Loucy (cell line): ENCODE measurements around the gene AMER2.

ENCODE experiments used
- H2AFZ ChIP-seq: fragments of 200-600 bp; sonication (generic); 2 replicates; pipeline ENCODE4 v1.6.0; 2016; ENCODE audit warnings: antibody characterized with exemption, mild to moderate bottlenecking, low read length, moderate library complexity
- H3F3A ChIP-seq: fragments of 200-600 bp; 2 replicates; pipeline ENCODE4 v1.6.0; 2016; ENCODE audit warnings: antibody characterized with exemption, low read depth, mild to moderate bottlenecking
- H3K27me3 ChIP-seq: fragments of 200-600 bp; sonication (generic); 2 replicates; pipeline ENCODE4 v1.6.1; 2014; ENCODE audit warnings: low read length, mild to moderate bottlenecking; ENCODE audit not compliant: insufficient read depth, poor library complexity, severe bottlenecking
- H3K36me3 ChIP-seq: fragments of 200-600 bp; sonication (generic); 2 replicates; pipeline ENCODE4 v1.6.1; 2016; ENCODE audit warnings: low read length; ENCODE audit not compliant: insufficient read depth
- H3K4me1 ChIP-seq: fragments of 200-600 bp; sonication (generic); 2 replicates; pipeline ENCODE4 v1.5.1; 2014; ENCODE audit warnings: low read length, mild to moderate bottlenecking; ENCODE audit not compliant: insufficient read depth, poor library complexity, severe bottlenecking
- H3K4me2 ChIP-seq: fragments of 200-600 bp; sonication (generic); 2 replicates; pipeline ENCODE4 v1.6.0; 2014; ENCODE audit warnings: antibody characterized with exemption, low read length, low read depth, mild to moderate bottlenecking; ENCODE audit not compliant: poor library complexity, severe bottlenecking
- H3K4me3 ChIP-seq: fragments of 200-600 bp; sonication (generic); 2 replicates; pipeline ENCODE4 v1.5.1; 2014; ENCODE audit warnings: low read length, mild to moderate bottlenecking, mixed read lengths; ENCODE audit not compliant: poor library complexity, severe bottlenecking
- H3K79me2 ChIP-seq: fragments of 200-600 bp; sonication (generic); 2 replicates; pipeline ENCODE4 v1.6.1; 2014; ENCODE audit warnings: low read length; ENCODE audit not compliant: insufficient read depth
- H3K9ac ChIP-seq: fragments of 200-600 bp; sonication (generic); 2 replicates; pipeline ENCODE4 v1.6.0; 2014; ENCODE audit warnings: mild to moderate bottlenecking, low read depth, low read length, moderate library complexity; ENCODE audit not compliant: poor library complexity, severe bottlenecking
- H3K9me2 ChIP-seq: fragments of 200-600 bp; sonication (generic); replicated peaks from 2 replicates; pipeline ENCODE4 v1.6.1; 2016; ENCODE audit warnings: low read depth, low read length, mixed read lengths
- H3K9me3 ChIP-seq: fragments of 200-600 bp; sonication (generic); 2 replicates; pipeline ENCODE4 v1.6.1; 2014; ENCODE audit warnings: mild to moderate bottlenecking, antibody characterized with exemption, low read length, low read depth; ENCODE audit not compliant: insufficient read depth
- H4K20me1 ChIP-seq: fragments of 200-600 bp; sonication (generic); 2 replicates; pipeline ENCODE4 v1.6.0; 2014; ENCODE audit warnings: antibody characterized with exemption, low read length, mild to moderate bottlenecking; ENCODE audit not compliant: insufficient read depth, poor library complexity, severe bottlenecking
- CTCF ChIP-seq: fragments of 200-600 bp; sonication (generic); conservative IDR thresholded peaks from 2 replicates; pipeline ENCODE4 v1.5.1; 2014; ENCODE audit warnings: mild to moderate bottlenecking, antibody characterized with exemption, low read length
- EZH2phosphoT487 ChIP-seq: fragments of 200-600 bp; IDR thresholded peaks from 2 replicates; pipeline ENCODE4 v1.6.1; 2018; ENCODE audit warnings: antibody characterized with exemption, mild to moderate bottlenecking, moderate library complexity, borderline replicate concordance

Gene AMER2

GRCh38 chr13:25170554-25171111 is 1.5 kb downstream of the AMER2 start:
- H3K9ac ChIP-seq: no peak overlapping the region
- H3K4me3 ChIP-seq: no peak overlapping the region
- no peaks in the 10 kb centered on the region for H3K27me3 ChIP-seq
- no peaks in the 10 kb centered on the region for H3F3A ChIP-seq
- H3K36me3 ChIP-seq: no peaks in the 10 kb centered on the region
- no peaks in the 10 kb centered on the region for H4K20me1 ChIP-seq
- no peak overlapping the region for H2AFZ ChIP-seq
- TF ChIP-seq CTCF (no peak), EZH2phosphoT487 (no peak)
- no peak overlapping the region for H3K4me2 ChIP-seq
- no peaks in the 10 kb centered on the region for H3K9me2 ChIP-seq
- no peaks in the 10 kb centered on the region for H3K79me2 ChIP-seq
- H3K4me1 ChIP-seq: no peaks in the 10 kb centered on the region
- H3K9me3 ChIP-seq: no peaks in the 10 kb centered on the region

- no peaks in the 10 kb centered on the region for H3K9me2 ChIP-seq
- no peak overlapping the region for H3K4me2 ChIP-seq
- no peak overlapping the region for H2AFZ ChIP-seq
- H3K4me3 ChIP-seq: no peak overlapping the region
- H3K9me3 ChIP-seq: no peaks in the 10 kb centered on the region
- no peak overlapping the region for H3K9ac ChIP-seq
- H4K20me1 ChIP-seq: no peaks in the 10 kb centered on the region
- H3K4me1 ChIP-seq: no peaks in the 10 kb centered on the region
- H3K27me3 ChIP-seq: no peaks in the 10 kb centered on the region
- no peaks in the 10 kb centered on the region for H3K79me2 ChIP-seq
- TF ChIP-seq EZH2phosphoT487: no peak
- no peak for TF ChIP-seq CTCF
- no peaks in the 10 kb centered on the region for H3F3A ChIP-seq
- H3K36me3 ChIP-seq: no peaks in the 10 kb centered on the region
These were observed 2.0 kb downstream of the AMER2 start for GRCh38 chr13:25169951-25170553.

GRCh38 chr13:25169356-25169755 is 2.7 kb downstream of the AMER2 start:
- no peaks in the 10 kb centered on the region for H3K27me3 ChIP-seq

More at GRCh38 chr13:25169356-25169755, 2.7 kb downstream of the AMER2 start:
- H3K9me2 ChIP-seq: no peaks in the 10 kb centered on the region
- no peak overlapping the region for H2AFZ ChIP-seq
- H3K79me2 ChIP-seq: no peaks in the 10 kb centered on the region
- no peaks in the 10 kb centered on the region for H4K20me1 ChIP-seq
- TF ChIP-seq EZH2phosphoT487: no peak
- TF ChIP-seq CTCF: no peak
- no peak overlapping the region for H3K4me3 ChIP-seq
- no peaks in the 10 kb centered on the region for H3K36me3 ChIP-seq
- no peak overlapping the region for H3K4me2 ChIP-seq
- no peaks in the 10 kb centered on the region for H3K4me1 ChIP-seq
- H3F3A ChIP-seq: no peaks in the 10 kb centered on the region
- no peak overlapping the region for H3K9ac ChIP-seq
- H3K9me3 ChIP-seq: no peaks in the 10 kb centered on the region
